Ramos (cell line): ENCODE results near the gene LEMD3.
"Not testable (repeated sequence)": the region's sequence is repeated elsewhere in the genome, so short reads cannot be mapped to it uniquely, and the experiment has no call there.

Source experiments
- in situ Hi-C: fragments of 300-500 bp; cut with MboI; formaldehyde crosslinking; loops from one replicate; pipeline ENCODE4 v1.14.3; 2022; ENCODE audit warnings: low sequenced_read_pairs; ENCODE audit not compliant: unreplicated experiment

LEMD3 gene

DNA sequence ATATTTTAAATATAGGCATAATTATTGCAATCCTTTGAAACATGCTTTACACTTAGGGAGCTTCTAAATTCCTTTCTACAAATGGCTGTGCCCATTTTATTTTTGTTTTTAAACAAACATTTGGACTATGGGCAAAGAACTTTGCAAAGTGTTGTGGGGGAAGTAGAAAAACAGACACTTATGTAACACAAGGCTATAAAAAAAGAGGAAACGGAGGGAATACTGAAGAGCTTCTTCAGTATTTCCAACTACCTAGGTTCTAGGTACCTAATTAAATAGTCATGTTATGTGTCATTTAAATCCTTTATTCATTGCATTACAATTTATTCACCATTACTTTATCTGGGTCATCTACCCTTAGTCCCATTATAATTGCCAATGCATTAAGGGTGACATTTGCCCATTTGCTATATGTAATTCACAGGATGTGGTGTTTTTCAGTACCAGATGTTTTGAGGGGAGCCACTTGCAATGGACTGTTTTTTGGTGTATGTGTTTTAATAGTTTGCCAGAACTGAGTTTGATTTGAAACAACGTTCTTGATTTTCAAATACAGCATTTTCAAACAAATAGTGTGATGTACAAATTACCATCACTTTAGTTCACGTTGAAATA lies 107.6 kb downstream of the LEMD3 start:
- in situ Hi-C loops, result no loop called here

DNA sequence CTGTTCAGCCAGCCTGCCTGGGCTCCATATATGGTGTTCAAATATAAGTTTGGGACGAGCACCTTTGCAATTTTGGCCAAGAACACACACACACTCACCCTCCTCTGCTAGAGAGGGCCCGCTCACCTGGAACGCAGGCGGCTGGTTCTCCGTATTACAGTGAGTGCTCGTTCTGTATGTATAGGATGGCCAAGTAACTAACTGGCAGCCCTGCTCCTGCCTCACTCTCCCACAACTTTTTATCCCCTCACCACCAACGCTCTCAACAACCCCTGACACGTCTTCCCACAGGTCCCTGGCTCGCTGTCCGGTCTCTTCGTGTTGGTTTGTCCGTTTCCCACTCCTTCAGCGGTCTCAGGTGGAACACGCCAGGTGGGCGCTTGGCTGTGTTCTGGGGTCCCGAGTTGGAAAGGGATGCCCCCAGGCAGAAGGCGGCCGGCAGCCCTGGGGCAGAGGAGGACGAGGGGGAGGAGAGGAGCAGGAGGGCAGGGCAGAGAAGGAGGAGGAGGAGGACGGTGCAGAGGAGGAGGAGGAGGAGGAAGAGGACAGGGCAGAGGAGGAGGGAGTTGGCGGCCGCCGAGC lies 108.7 kb downstream of the LEMD3 start:
- in situ Hi-C loops, result no loop called here

GRCh38 chr12:65278576-65279368 lies 109.4 kb downstream of the LEMD3 start, which contains the start of gene MSRB3:
Gene MSRB3 (plus strand): TSS chr12:65278683. CDS start chr12:65308580, 29,897 bp downstream.
- in situ Hi-C loops, result no loop called here

- in situ Hi-C loops, result no loop called here
Measured at GRCh38 chr12:65279369-65280112, 110.2 kb downstream of the LEMD3 start.

DNA sequence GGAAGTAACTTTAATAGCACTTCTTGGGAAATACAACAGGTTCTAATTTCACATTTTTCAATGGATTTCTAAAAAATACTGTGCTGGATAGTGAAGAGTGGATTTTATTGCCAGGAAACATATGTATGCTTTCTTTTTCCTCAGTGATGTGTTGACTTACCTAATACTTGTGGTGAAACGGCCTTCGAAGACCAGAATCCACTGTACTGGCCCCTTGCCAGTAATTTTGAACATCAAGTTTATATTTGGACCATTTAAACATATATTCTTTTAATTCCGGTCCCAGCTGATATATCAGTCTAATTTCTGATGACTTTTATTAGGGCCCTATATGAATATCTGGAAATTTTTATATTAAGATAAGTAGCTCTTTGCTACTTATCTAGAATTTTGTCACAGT lies 110.9 kb downstream of the LEMD3 start:
- in situ Hi-C loops, result no loop called here

DNA sequence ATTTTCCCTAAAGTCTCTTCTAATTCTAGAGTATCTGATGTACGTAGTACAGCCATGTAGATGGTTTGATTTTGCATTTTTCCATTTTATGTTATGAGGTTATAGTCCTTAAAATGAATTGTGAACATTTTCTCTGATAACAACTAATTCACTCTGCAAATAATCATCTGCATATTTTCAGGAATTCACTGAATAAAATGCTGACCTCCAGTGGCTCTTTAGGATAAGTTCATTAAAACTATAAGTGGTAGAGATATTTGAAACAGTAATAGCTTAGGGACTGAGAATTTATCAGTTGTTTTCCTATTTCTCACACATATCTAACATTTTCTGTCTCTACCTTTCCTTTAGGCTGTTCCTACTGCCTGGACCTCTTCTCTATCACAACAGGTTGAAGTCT lies 113.5 kb downstream of the LEMD3 start:
- in situ Hi-C loops, result no loop called here

DNA sequence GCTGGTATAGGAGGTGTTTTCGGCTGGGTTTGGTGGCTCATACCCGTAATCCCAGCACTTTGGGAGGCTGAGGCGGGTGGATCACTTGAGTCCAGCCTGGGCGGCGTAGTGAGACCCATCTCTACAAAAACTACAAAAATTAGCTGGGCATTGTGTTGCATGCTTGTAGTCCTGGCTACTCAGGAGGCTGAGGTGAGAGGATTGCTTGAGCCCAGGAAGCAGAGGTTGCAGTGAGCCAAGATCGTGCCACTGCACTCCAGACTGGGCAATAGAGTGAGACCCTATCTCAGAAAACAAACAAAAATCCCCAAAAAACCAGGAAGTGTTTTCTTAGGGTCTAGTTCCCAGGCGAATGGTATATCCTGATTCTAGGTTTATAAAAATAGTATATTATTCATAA lies 116.1 kb downstream of the LEMD3 start:
- in situ Hi-C loops, result not testable (repeated sequence)

DNA sequence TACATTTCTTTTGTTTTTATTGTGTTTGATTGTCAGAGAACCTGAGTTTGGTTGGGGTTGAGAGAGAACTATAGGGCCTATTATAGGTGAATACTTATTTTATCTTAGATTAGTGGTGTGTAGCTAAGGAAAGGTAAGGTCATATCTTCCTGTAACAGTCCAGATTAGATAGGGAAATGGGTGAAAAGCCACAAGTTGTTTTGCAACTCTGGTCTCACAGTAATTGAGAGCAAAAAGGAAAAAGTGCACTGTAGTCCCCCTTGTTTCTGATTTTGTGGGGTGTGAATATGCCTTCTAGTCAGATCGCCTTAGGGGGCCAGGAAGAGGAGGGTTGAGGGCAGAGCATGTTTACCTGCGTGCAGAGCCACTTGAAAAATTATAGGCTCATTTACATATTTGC lies 118.0 kb downstream of the LEMD3 start:
- in situ Hi-C loops, result no loop called here

DNA sequence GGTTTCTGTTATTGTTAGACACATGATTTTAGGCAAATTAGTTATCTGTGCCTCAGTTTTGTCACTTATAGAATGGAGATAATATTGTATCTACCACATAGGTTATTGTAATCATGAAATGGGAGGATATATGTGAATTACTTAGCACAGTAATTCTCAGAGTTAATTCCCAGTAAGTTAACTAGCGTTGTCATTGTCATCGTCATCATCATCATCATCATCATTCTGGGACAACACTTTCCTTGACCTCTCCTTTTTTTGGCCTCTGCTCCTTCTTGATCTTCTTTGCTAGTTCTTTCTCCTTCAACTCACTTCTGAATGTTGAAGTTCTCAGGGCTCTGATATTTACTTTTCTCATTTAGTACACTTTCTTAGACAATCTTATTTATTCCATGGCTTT lies 122.9 kb downstream of the LEMD3 start:
- in situ Hi-C loops, result no loop called here

DNA sequence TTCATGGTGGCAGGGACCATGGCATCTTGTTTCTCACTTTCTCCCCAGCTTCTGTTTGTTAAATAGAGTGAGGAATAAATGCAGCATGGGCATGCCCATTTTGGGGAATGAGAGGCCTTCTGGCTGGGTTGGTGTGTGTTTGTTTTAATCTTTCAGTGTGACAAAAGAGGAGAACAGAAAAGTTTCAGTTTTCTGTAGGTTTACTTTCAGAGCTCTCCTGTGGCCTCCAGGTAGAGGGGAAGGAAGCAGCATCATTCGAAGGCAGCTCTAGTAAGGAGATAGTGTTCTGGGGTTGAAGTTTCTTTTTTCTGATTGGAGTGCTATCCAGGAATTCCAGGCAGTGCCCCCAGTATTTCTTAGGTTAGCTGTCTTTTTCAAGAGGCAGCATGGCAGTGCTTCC lies 124.4 kb downstream of the LEMD3 start:
- in situ Hi-C loops, result no loop called here

DNA sequence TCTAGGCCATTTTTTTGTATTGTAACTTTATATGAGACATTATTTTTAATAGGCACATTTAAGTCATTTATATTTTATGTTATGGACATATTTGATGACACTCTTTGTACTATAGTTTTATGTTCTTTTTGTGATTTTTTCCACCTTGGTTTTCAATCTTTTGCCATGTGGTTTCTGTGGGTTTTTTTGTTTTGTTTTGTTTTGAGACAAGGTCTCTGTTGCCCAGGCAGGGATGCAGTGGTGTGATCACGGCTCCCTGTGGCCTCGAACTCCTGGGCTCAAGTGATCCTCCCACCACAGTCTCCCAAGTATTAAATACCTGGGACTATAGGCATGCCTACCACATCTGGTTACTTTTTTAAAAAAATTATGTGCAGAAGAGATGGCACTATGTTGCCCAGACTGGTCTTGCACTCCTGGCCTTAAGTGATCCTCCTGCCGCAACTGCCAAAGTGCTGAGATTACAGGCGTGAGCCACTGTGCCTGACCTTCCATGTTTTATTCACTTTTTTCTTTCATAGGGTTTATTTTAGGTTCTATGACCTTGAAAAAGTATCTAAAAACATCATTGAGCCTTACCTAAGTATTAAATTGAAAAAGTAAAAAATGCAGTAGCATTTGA lies 125.4 kb downstream of the LEMD3 start:
- in situ Hi-C loops, result no loop called here

GRCh38 chr12:65296508-65297265 lies 127.3 kb downstream of the LEMD3 start:
- in situ Hi-C loops, result no loop called here
